Endothelial cell of umbilical vein (primary cell): ENCODE data around the gene MPL. TPM values are rescaled to one million over a fixed set of nuclear protein-coding genes. Genes with fewer than 3 reads are reported as not detected.

Experiments used
- BruUV-seq: library from RNA; stranded (reverse); fragments of 400-500 nt; replicated peaks from 2 replicates; lab custom pipeline; 2021; lab: Mats Ljungman, UMichigan
- CTCF ChIA-PET: fragments of 300-600, 350-600 bp; sonication (Branson Sonifier 250); formaldehyde crosslinking; loops from one replicate; lab custom pipeline; 2021; ENCODE audit warnings: antibody characterized with exemption, inconsistent platforms; lab: Charles Lee
- POLR2A ChIA-PET: fragments of 300-600, 350-600 bp; sonication (Branson Sonifier 250); formaldehyde crosslinking; loops from one replicate; lab custom pipeline; 2021; ENCODE audit warnings: antibody characterized with exemption, inconsistent platforms; lab: Charles Lee
- DNase-seq: peaks from one replicate; pipeline ENCODE4 v3.0.0-alpha.2; 2011; ENCODE audit warnings: low read depth, low spot score
- FAIRE-seq: peaks from 2 replicates; lab custom pipeline; 2011; peaks lifted over from hg19 to GRCh38; lab: Jason Lieb, UNC
- H2AFZ ChIP-seq: 2 replicates; pipeline ENCODE4 v1.6.0; 2012; ENCODE audit warnings: low read depth, low read length, control low read depth, inconsistent platforms
- H3K27ac ChIP-seq: 2 replicates; pipeline ENCODE4 v1.5.1; 2011; ENCODE audit warnings: low read depth, mild to moderate bottlenecking, control low read depth, low read length, moderate library complexity; ENCODE audit not compliant: insufficient read depth
- H3K27me3 ChIP-seq, 2 experiments: 2 replicates each; pipeline versions ENCODE4 v1.6.0 to v1.6.1; 2011; ENCODE audit warnings: low read length in 2 of 2, mixed read lengths in 1 of 2; ENCODE audit not compliant: control insufficient read depth in 2 of 2, insufficient read depth in 2 of 2
- H3K36me3 ChIP-seq, 2 experiments: 2 replicates in 1 of 2; 3 replicates in 1 of 2; pipeline ENCODE4 v1.5.1; 2011; ENCODE audit warnings: low read length in 2 of 2, mild to moderate bottlenecking in 1 of 2, moderate library complexity in 1 of 2; ENCODE audit not compliant: control insufficient read depth in 2 of 2, insufficient read depth in 2 of 2; ENCODE audit errors: extremely low read depth in 1 of 2
- H3K4me1 ChIP-seq: 3 replicates; pipeline ENCODE4 v1.5.1; 2011; ENCODE audit warnings: mild to moderate bottlenecking, low read length; ENCODE audit not compliant: control insufficient read depth, insufficient read depth; ENCODE audit errors: extremely low read depth
- H3K4me2 ChIP-seq: 2 replicates; pipeline ENCODE4 v1.6.1; 2011; ENCODE audit warnings: low read length, control low read depth, mixed read lengths; ENCODE audit not compliant: insufficient read depth
- H3K4me3 ChIP-seq, 3 experiments: fragments of 200-600 bp in 1 of 3; sonication (generic), shearing (Covaris generic) in 1 of 3; replicated peaks in 1 of 3; 2 replicates each; pipeline ENCODE4 v1.5.1; 2011 to 2016; ENCODE audit warnings: control low read depth in 3 of 3, low read length in 3 of 3, mild to moderate bottlenecking in 2 of 3, inconsistent platforms in 1 of 3, low read depth in 1 of 3, moderate library complexity in 1 of 3; ENCODE audit not compliant: insufficient read depth in 1 of 3
- H3K79me2 ChIP-seq: 2 replicates; pipeline ENCODE4 v1.6.0; 2012; ENCODE audit warnings: low read length, inconsistent platforms; ENCODE audit not compliant: control insufficient read depth, insufficient read depth
- H3K9ac ChIP-seq: replicated peaks from 2 replicates; pipeline ENCODE3; 2011; ENCODE audit warnings: low read length, control low read depth; ENCODE audit not compliant: insufficient read depth; ENCODE audit errors: extremely low read depth
- H3K9me1 ChIP-seq: replicated peaks from 3 replicates; pipeline ENCODE4 v1.6.0; 2011; ENCODE audit warnings: mild to moderate bottlenecking, low read length; ENCODE audit not compliant: control insufficient read depth, insufficient read depth; ENCODE audit errors: extremely low read depth
- H3K9me3 ChIP-seq: replicated peaks from 2 replicates; pipeline ENCODE4 v1.5.1; 2012; ENCODE audit warnings: low read length, inconsistent platforms; ENCODE audit not compliant: control insufficient read depth, insufficient read depth
- H4K20me1 ChIP-seq: replicated peaks from 2 replicates; pipeline ENCODE3; 2011; ENCODE audit warnings: mild to moderate bottlenecking, low read length; ENCODE audit not compliant: control insufficient read depth, insufficient read depth; ENCODE audit errors: extremely low read depth
- EZH2 ChIP-seq: IDR thresholded peaks from 2 replicates; pipeline ENCODE4 v1.6.1; 2012; ENCODE audit warnings: borderline replicate concordance, low read depth, mild to moderate bottlenecking, moderate library complexity, low read length, inconsistent platforms; ENCODE audit not compliant: severe bottlenecking
- FOS ChIP-seq: IDR thresholded peaks from 2 replicates; pipeline ENCODE4 v1.6.1; 2011; ENCODE audit warnings: mild to moderate bottlenecking, low read length, moderate library complexity, borderline replicate concordance; ENCODE audit not compliant: insufficient read depth
- GATA2 ChIP-seq: IDR thresholded peaks from 2 replicates; pipeline ENCODE4 v1.7.0; 2011; ENCODE audit warnings: low read depth, mild to moderate bottlenecking, moderate library complexity, mixed read lengths, low read length; ENCODE audit not compliant: insufficient read length, insufficient read depth
- JUN ChIP-seq: IDR thresholded peaks from 2 replicates; pipeline ENCODE4 v1.6.1; 2011; ENCODE audit warnings: borderline replicate concordance, low read depth; ENCODE audit not compliant: insufficient read length, insufficient read depth
- MAX ChIP-seq: IDR thresholded peaks from 2 replicates; pipeline ENCODE4 v1.6.1; 2011; ENCODE audit not compliant: insufficient read depth, insufficient read length
- MYC ChIP-seq: IDR thresholded peaks from one replicate; pipeline ENCODE4 v1.6.1; 2011; ENCODE audit warnings: mild to moderate bottlenecking, low read depth, low read length
- POLR2A ChIP-seq: IDR thresholded peaks from 2 replicates; pipeline ENCODE4 v1.6.1; 2012; ENCODE audit warnings: low read depth, mild to moderate bottlenecking, control low read depth, low read length
- POLR2AphosphoS5 ChIP-seq: IDR thresholded peaks from 2 replicates; pipeline ENCODE4 v1.6.1; 2012; ENCODE audit warnings: low read depth, mild to moderate bottlenecking, control low read depth, low read length, moderate library complexity; ENCODE audit not compliant: insufficient read depth
- dilution Hi-C: fragments of 300-500 bp; cut with MboI; formaldehyde crosslinking; loops from one replicate; pipeline ENCODE4 v1.15.0; 2019; ENCODE audit warnings: low sequenced_read_pairs; ENCODE audit not compliant: extremely low pct_ligation_motif_present
- intact Hi-C: fragments of 100-400 bp; cut with micrococcal nuclease; formaldehyde crosslinking; loops from one replicate; pipeline ENCODE4 v1.10.0; 2022
- polyA plus RNA-seq, 4 experiments: library from polyadenylated mRNA; depleted of rRNA in 3 of 4; stranded (reverse) in 3 of 4; unstranded in 1 of 4; fragments of >200 nt; gene quantifications; 2 replicates each; pipeline versions ENCODE4 v1.2.1 to v1.2.3, GENCODE V29; 2011 to 2012; ENCODE audit warnings: missing spikeins in 1 of 4
- total RNA-seq: library from RNA; stranded (reverse); gene quantifications from 2 replicates; pipeline ENCODE4 v1.2.3, GENCODE V29; 2021
- TF ChIP-seq, protein P1 (sequence below), 2 donors: IDR thresholded peaks; 1 replicate in 1 of 2; 2 replicates in 1 of 2; pipeline ENCODE4 v1.5.1; 2011; ENCODE audit warnings: low read length in 2 of 2, mild to moderate bottlenecking in 2 of 2, moderate library complexity in 2 of 2, control low read depth in 1 of 2, inconsistent platforms in 1 of 2, low read depth in 1 of 2; ENCODE audit not compliant: insufficient read depth in 1 of 2; ENCODE audit errors: extremely low read depth in 1 of 2

Gene MPL
- total and polyA plus RNA-seq, 2 donors (not counting 3 experiments of a cell fraction or from before 2014, with no cell fraction given), result 0.14 to 0.24 TPM

DNA sequence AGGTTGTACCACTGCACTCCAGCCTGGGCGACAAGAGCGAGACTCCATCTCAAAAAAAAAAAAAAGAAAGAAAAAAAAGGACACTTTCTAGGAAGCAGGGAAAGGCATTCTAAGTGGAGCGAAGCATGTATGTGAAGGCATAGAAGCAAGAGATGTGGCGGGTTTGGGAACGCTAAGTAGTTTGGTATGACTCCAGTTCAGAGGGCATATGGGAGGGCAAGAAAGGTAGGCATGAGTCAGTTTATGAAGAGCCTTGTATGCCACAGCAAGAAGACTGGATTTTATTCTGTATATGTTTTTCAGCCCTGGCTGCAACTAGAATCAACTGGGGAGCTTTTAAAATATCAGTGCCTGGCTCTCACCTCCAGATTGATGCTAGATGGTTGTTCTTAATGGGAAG, 34.6 kb downstream of the MPL start:
- intact Hi-C loops (loop anchor here (2.0 kb wide), 1 partner anchor 71 kb away; the partner anchor contains the start of gene TIE1), dilution Hi-C loops (no loop called here)
- POLR2A ChIA-PET, result no interaction called here
- no TSS peak for BruUV-seq
- CTCF ChIA-PET, result interaction anchor here (2.2 kb wide), 1 partner anchor 42 kb away, joined by 6 read pairs; no protein-coding TSS in a partner anchor
- no peaks in the 10 kb centered on the region for H3K9me1 ChIP-seq
- no peaks in the 10 kb centered on the region for H3K9me3 ChIP-seq
- H3K27ac ChIP-seq, result peak overlapping the region; percentile 81
- no peaks in the 10 kb centered on the region for H3K36me3 ChIP-seq
- H3K9ac ChIP-seq, result no peak overlapping the region
- FAIRE-seq, result peak; percentile 83
- H3K27me3 ChIP-seq, result no peaks in the 10 kb centered on the region
- no peak overlapping the region for H2AFZ ChIP-seq
- no peaks in the 10 kb centered on the region for H4K20me1 ChIP-seq
- no peak overlapping the region for H3K4me2 ChIP-seq
- TF ChIP-seq MAX (no peak), FOS (no peak), MYC (no peak), JUN (no peak)
- peak; percentile 12 for DNase-seq
- peaks cover 32% of the 10 kb centered on the region for H3K4me1 ChIP-seq
- H3K4me3 ChIP-seq, result no peak overlapping the region
- H3K79me2 ChIP-seq, result peaks cover 19% of the 10 kb centered on the region

DNA sequence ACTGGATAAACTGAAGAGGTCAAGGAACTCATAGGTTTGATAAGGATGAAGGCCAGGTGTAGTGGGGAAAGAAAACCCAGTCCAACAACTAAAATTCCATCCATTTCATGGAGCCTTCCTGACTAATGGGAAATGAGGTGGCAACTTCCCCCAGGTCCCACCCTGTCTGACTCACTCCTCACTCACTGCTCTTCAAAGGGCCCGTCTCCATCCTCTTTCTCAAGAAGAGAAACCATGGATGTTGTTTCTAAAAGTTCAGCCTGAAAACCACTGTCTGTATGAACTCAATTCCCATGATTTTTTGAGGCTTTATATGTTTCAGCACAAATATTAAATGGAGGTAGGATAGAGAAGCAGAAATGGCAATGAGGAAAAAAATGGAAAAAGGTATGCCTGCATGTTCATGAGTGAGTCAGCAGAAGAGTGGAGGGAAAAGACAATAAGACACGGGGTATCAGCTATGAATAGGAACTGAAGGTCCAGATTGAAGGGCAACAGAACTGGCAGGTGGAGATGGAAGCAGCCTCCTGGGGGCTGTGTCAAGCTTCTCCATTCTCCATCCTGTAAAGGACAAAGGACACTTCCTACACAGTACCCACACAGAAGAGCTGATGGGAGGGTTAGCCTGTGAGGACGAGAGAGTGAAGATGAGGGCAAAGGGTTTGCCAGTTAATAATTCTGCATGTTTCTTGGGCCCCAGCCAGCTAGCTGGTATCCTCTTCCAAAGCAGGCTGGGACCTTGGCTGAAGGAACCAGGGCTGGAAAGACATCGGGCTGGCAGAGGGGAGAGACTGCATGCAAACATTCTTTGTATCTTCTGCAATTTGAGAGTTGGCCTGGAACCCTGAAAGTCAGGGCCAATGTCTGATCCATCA, 35.7 kb downstream of the MPL start:
- TF ChIP-seq POLR2AphosphoS5 (peak; percentile 61), MYC (no peak), FOS (peak; percentile 99), MAX (no peak), POLR2A (no peak), GATA2 (peak; percentile 9), EZH2 (no peak), JUN (peak; percentile 76)
- TF ChIP-seq, protein P1, sequence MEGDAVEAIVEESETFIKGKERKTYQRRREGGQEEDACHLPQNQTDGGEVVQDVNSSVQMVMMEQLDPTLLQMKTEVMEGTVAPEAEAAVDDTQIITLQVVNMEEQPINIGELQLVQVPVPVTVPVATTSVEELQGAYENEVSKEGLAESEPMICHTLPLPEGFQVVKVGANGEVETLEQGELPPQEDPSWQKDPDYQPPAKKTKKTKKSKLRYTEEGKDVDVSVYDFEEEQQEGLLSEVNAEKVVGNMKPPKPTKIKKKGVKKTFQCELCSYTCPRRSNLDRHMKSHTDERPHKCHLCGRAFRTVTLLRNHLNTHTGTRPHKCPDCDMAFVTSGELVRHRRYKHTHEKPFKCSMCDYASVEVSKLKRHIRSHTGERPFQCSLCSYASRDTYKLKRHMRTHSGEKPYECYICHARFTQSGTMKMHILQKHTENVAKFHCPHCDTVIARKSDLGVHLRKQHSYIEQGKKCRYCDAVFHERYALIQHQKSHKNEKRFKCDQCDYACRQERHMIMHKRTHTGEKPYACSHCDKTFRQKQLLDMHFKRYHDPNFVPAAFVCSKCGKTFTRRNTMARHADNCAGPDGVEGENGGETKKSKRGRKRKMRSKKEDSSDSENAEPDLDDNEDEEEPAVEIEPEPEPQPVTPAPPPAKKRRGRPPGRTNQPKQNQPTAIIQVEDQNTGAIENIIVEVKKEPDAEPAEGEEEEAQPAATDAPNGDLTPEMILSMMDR (IDR thresholded peaks at IDR 0.05; ENCODE audit: extremely low read depth in 1 of 2, insufficient read depth in 1 of 2, low read depth in 1 of 2, low read length in 2 of 2), result no peak
- Histone ChIP-seq H3K9me1 (no peaks in the 10 kb centered on the region), H3K9ac (peak overlapping the region; percentile 11), H3K9me3 (no peaks in the 10 kb centered on the region), H2AFZ (peak overlapping the region; percentile 23), H3K4me1 (peaks cover 32% of the 10 kb centered on the region), H3K4me2 (peak overlapping the region; percentile 4), H3K27ac (peak overlapping the region; percentile 81), H4K20me1 (no peaks in the 10 kb centered on the region), H3K4me3 (no peak overlapping the region), H3K79me2 (peaks cover 13% of the 10 kb centered on the region), H3K36me3 (no peaks in the 10 kb centered on the region), H3K27me3 (no peaks in the 10 kb centered on the region)
- peak; percentile 98 for FAIRE-seq
- ChIA-PET POLR2A (no interaction called here), CTCF (interaction anchor here (0.8 to 2.2 kb wide), 3 partner anchors 11 to 141 kb away, joined by 3 to 6 read pairs (median 4); no protein-coding TSS in a partner anchor)
- dilution Hi-C loops (no loop called here), intact Hi-C loops (loop anchor here (1.0 to 2.0 kb wide), 2 partner anchors 16 to 73 kb away; partner anchors contain the start of genes MED8, SZT2 and TIE1)
- BruUV-seq, result no TSS peak
- peak; percentile 80 for DNase-seq
